Measurements from ENCODE around the gene LIMS1. TPM values are rescaled to one million over a fixed set of nuclear protein-coding genes. Genes with fewer than 3 reads are reported as not detected.
A peak's percentile ranks its signal among the peaks of the same experiment; 100 is the strongest.
"Not testable (repeated sequence)": the region's sequence is repeated elsewhere in the genome, so short reads cannot be mapped to it uniquely, and the experiment has no call there.

Gene LIMS1
- total RNA-seq, 1 donor from 2014 or later = 19.4 TPM

DNA sequence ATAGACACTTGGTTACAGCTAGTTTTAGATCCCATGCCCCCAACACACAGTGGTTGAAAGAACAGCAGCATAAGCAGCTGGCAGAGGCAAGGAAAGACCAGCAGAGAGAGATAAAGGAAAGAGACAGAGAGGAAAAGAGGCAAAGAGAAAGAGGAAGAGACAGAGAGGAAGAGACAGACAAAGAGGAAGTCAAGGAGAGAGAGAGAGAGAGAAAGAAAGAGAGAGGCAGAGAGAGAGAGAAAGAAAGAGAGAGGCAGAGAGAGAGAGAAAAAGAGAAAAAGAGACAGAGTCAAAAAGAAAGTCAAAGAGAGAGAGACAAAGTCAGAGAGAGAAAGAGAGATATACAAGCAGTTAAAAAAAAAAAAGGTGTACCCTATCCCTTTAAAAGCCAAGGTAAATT, 9.0 kb upstream of the LIMS1 start:
- H3K27ac ChIP-seq = not testable (repeated sequence)

DNA sequence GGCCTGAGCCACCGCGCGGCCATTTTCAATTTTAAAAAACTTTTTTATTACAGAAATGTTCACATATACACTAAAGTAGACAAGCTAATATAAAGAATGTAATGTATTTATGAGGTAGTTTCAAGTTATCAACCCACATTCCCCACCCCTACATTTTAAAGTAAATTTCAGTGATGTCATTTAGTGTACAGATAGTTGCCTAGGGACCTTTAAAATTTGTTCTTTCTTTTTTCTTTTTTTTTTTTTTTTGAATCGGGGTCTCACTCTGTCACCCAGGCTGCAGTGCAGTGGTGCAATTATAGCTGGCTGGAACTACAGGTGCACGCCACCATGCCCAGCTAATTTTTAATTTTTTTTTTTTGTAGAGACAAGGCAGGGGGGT, 2.6 kb upstream of the LIMS1 start:
- Histone ChIP-seq H3K9ac (no peak overlapping the region), H3K4me2 (no peak overlapping the region), H3K36me3 (no peaks in the 10 kb centered on the region), H3K27me3 (peaks cover 15% of the 10 kb centered on the region), H3K27ac (no peak overlapping the region), H3K9me3 (ENCODE audit: low read depth) (no peaks in the 10 kb centered on the region), H3K4me1 (peaks cover 11% of the 10 kb centered on the region), H4K20me1 (ENCODE audit: low read depth) (peaks cover 17% of the 10 kb centered on the region), H2AFZ (replicated peaks) (no peak overlapping the region), H3K4me3 (no peak overlapping the region), H3K79me2 (ENCODE audit: low read depth) (peaks cover 20% of the 10 kb centered on the region), H3F3A (ENCODE audit: low read depth) (no peaks in the 10 kb centered on the region)
- H3K36me3 Mint-ChIP-seq = no peaks in the 10 kb centered on the region
- no peak for DNase-seq (ENCODE audit: low spot score)
- peaks cover 4% of the 10 kb centered on the region for H3K27me3 Mint-ChIP-seq (ENCODE audit: insufficient read depth, low read depth)
- H3K9me3 Mint-ChIP-seq = no peaks in the 10 kb centered on the region
- peaks cover 12% of the 10 kb centered on the region for H3K4me1 Mint-ChIP-seq
- no peak overlapping the region for H3K27ac Mint-ChIP-seq
- no peak overlapping the region for H3K4me3 Mint-ChIP-seq
- TF ChIP-seq EZH2 (IDR thresholded peaks at IDR 0.05) = no peak

More for the DNA sequence above, 9.0 kb upstream of the LIMS1 start:
- not testable (repeated sequence) for H3K36me3 ChIP-seq; H4K20me1 ChIP-seq (ENCODE audit: low read depth); H3K9me3 ChIP-seq (ENCODE audit: low read depth); H3K9me3 Mint-ChIP-seq; H2AFZ ChIP-seq (replicated peaks); H3K79me2 ChIP-seq (ENCODE audit: low read depth); H3K4me2 ChIP-seq; H3K27me3 Mint-ChIP-seq (ENCODE audit: insufficient read depth, low read depth); H3K27ac Mint-ChIP-seq; H3K4me1 Mint-ChIP-seq; H3K9ac ChIP-seq; DNase-seq (ENCODE audit: low spot score); H3K36me3 Mint-ChIP-seq; H3K4me1 ChIP-seq; H3K27me3 ChIP-seq; H3K4me3 ChIP-seq; H3F3A ChIP-seq (ENCODE audit: low read depth); H3K4me3 Mint-ChIP-seq

DNA sequence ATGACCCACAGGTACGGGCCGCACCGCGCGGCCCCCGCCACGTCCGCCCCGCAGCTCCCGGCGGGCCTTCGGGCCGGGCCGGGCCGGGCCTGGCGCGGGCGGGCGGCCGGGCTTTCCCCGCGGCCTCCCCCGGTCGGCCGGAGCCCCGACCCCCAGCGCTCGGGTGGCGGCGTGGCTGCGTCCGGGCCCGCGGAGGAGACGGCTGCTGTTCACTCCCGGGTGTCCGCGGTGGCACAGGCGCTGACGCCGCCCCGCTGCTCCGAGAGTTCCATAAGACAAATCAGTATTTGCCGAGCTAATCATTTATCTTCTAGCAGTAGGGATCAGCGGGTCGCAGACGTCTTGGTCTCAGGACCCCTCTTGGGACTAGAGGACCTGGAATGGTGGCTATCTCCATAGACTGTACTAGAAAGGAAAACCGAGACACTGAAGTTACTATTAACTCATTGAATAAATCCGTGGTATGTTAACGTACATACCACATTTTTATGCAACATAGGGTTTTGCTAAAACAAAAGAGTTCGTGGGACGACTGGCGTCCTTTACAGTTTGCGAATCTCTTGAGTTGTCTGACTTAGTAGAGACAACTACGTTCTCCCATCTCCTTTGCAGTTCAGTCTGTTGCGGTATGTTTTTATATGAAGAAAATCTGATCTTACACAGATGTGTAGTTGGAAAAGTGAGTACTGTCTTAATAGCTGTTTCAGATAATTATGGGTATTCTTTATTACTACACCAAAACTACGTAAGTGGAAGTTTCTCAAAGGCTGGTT, 500 bp downstream of the LIMS1 start:
- H3K4me3 ChIP-seq = peak overlapping the region; percentile 68
- H3K27ac Mint-ChIP-seq = peak overlapping the region; percentile 98
- H3K36me3 ChIP-seq = no peaks in the 10 kb centered on the region
- peaks cover 19% of the 10 kb centered on the region for H3K4me1 Mint-ChIP-seq
- H3K27me3 ChIP-seq = peaks cover 15% of the 10 kb centered on the region
- H3K36me3 Mint-ChIP-seq = no peaks in the 10 kb centered on the region
- peaks cover 50% of the 10 kb centered on the region for H3K79me2 ChIP-seq (ENCODE audit: low read depth)
- peaks cover 4% of the 10 kb centered on the region for H3K27me3 Mint-ChIP-seq (ENCODE audit: insufficient read depth, low read depth)
- H3K27ac ChIP-seq = no peak overlapping the region
- peak overlapping the region; percentile 99 for H3K4me3 Mint-ChIP-seq
- H2AFZ ChIP-seq (replicated peaks) = peak overlapping the region; percentile 46
- peak overlapping the region; percentile 73 for H3K9ac ChIP-seq
- H3K4me2 ChIP-seq = peak overlapping the region; percentile 85
- no peaks in the 10 kb centered on the region for H3K9me3 Mint-ChIP-seq
- no peaks in the 10 kb centered on the region for H3K9me3 ChIP-seq (ENCODE audit: low read depth)
- no peak for TF ChIP-seq EZH2phosphoT487 (IDR thresholded peaks at IDR 0.05)
- peak; percentile 39 for TF ChIP-seq EZH2 (IDR thresholded peaks at IDR 0.05)
- peak; percentile 61 for DNase-seq (ENCODE audit: low spot score)
- peaks cover 38% of the 10 kb centered on the region for H4K20me1 ChIP-seq (ENCODE audit: low read depth)
- H3F3A ChIP-seq (ENCODE audit: low read depth) = no peaks in the 10 kb centered on the region
- H3K4me1 ChIP-seq = peaks cover 25% of the 10 kb centered on the region

DNA sequence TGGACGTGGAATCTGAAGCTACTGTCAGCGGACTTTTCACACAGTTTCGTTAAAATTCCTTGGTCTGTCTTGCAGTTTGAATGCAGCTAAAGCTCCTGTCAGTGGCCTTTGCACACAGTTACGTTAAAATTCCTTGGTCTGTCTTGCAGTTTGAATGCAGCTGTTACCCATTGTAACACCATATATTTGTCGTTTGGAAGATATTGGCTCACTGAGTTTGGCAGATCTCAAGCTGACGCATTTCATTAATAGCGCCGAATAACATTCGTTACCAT, 1.0 kb downstream of the LIMS1 start:
- peak overlapping the region; percentile 73 for H3K9ac ChIP-seq
- peaks cover 38% of the 10 kb centered on the region for H4K20me1 ChIP-seq (ENCODE audit: low read depth)
- peaks cover 20% of the 10 kb centered on the region for H3K4me1 Mint-ChIP-seq
- H3K27me3 ChIP-seq = peaks cover 15% of the 10 kb centered on the region
- peaks cover 4% of the 10 kb centered on the region for H3K27me3 Mint-ChIP-seq (ENCODE audit: insufficient read depth, low read depth)
- peak overlapping the region; percentile 68 for H3K4me3 ChIP-seq
- peak overlapping the region; percentile 99 for H3K4me3 Mint-ChIP-seq
- no peaks in the 10 kb centered on the region for H3K36me3 Mint-ChIP-seq
- H3K9me3 ChIP-seq (ENCODE audit: low read depth) = no peaks in the 10 kb centered on the region
- H3K27ac Mint-ChIP-seq = no peak overlapping the region
- H3K36me3 ChIP-seq = no peaks in the 10 kb centered on the region
- H3K4me2 ChIP-seq = peak overlapping the region; percentile 85
- H3F3A ChIP-seq (ENCODE audit: low read depth) = no peaks in the 10 kb centered on the region
- H3K4me1 ChIP-seq = peaks cover 25% of the 10 kb centered on the region
- H3K79me2 ChIP-seq (ENCODE audit: low read depth) = peaks cover 52% of the 10 kb centered on the region
- TF ChIP-seq, protein P1, sequence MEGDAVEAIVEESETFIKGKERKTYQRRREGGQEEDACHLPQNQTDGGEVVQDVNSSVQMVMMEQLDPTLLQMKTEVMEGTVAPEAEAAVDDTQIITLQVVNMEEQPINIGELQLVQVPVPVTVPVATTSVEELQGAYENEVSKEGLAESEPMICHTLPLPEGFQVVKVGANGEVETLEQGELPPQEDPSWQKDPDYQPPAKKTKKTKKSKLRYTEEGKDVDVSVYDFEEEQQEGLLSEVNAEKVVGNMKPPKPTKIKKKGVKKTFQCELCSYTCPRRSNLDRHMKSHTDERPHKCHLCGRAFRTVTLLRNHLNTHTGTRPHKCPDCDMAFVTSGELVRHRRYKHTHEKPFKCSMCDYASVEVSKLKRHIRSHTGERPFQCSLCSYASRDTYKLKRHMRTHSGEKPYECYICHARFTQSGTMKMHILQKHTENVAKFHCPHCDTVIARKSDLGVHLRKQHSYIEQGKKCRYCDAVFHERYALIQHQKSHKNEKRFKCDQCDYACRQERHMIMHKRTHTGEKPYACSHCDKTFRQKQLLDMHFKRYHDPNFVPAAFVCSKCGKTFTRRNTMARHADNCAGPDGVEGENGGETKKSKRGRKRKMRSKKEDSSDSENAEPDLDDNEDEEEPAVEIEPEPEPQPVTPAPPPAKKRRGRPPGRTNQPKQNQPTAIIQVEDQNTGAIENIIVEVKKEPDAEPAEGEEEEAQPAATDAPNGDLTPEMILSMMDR (IDR thresholded peaks at IDR 0.05) = no peak
- no peak for TF ChIP-seq EZH2phosphoT487 (IDR thresholded peaks at IDR 0.05)
- no peak for TF ChIP-seq EZH2 (IDR thresholded peaks at IDR 0.05)
- H2AFZ ChIP-seq (replicated peaks) = no peak overlapping the region
- no peak overlapping the region for H3K27ac ChIP-seq
- no peaks in the 10 kb centered on the region for H3K9me3 Mint-ChIP-seq
- peak; percentile 50 for DNase-seq (ENCODE audit: low spot score)
